Progenitor cell of endocrine pancreas (in vitro differentiated cells): ENCODE results near the gene RABGAP1L. TPM values are rescaled to one million over a fixed set of nuclear protein-coding genes. Genes with fewer than 3 reads are reported as not detected.
"Not testable (repeated sequence)": the region's sequence is repeated elsewhere in the genome, so short reads cannot be mapped to it uniquely, and the experiment has no call there.

Experiments used
- DNase-seq: peaks from one replicate; pipeline ENCODE4 v3.0.0; 2021; ENCODE audit warnings: low spot score; ENCODE audit not compliant: unreplicated experiment
- H3K27ac Mint-ChIP-seq: 2 replicates; pipeline ENCODE4 v1.8.0; 2021; ENCODE audit warnings: mild to moderate bottlenecking, moderate library complexity, mixed read lengths
- H3K27me3 Mint-ChIP-seq: 2 replicates; pipeline ENCODE4 v1.8.0; 2021; ENCODE audit warnings: mixed read lengths
- H3K36me3 Mint-ChIP-seq: 2 replicates; pipeline ENCODE4 v1.8.0; 2022; ENCODE audit warnings: mixed read lengths; ENCODE audit not compliant: insufficient read depth
- H3K4me1 Mint-ChIP-seq: 2 replicates; pipeline ENCODE4 v1.8.0; 2021; ENCODE audit warnings: low read depth, mixed read lengths
- H3K4me3 Mint-ChIP-seq: 2 replicates; pipeline ENCODE4 v1.8.0; 2021; ENCODE audit warnings: low read depth, mild to moderate bottlenecking, moderate library complexity, mixed read lengths
- H3K9me3 Mint-ChIP-seq: 2 replicates; pipeline ENCODE4 v1.8.0; 2021; ENCODE audit warnings: low read depth, mixed read lengths
- total RNA-seq: library from RNA; stranded (reverse); gene quantifications from 2 replicates; pipeline ENCODE4 v1.2.1, GENCODE V29; 2021
- TF ChIP-seq, protein P1 (sequence below): fragments of 200-600 bp; sonication (generic); IDR thresholded peaks from one replicate; pipeline ENCODE4 v1.5.0; 2021; ENCODE audit warnings: antibody characterized with exemption, mild to moderate bottlenecking; ENCODE audit not compliant: unreplicated experiment

The RABGAP1L gene
- total RNA-seq, 1 donor from 2014 or later, result 55.2 TPM

DNA sequence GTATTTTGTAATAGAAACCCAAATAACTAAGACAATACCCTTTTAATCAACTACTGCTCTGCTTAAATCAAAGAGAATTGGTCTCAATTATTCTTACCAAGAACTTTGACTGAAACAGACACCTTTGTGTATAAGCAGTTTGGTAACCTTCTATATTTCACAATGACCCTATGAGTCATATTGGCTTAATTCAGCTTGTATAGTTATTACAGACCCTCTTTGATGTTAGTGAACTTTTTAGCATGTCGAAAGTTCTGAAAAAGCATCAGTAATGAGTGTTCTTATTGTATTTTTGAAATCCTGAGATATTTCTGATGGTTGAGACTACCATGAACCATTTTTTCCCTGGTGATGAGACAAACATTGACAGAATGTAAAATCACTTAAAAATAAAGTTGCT is 43.3 kb upstream of the RABGAP1L start:
- Mint-ChIP-seq H3K9me3 (no peaks in the 10 kb centered on the region), H3K4me3 (no peak overlapping the region), H3K4me1 (peaks cover 4% of the 10 kb centered on the region), H3K27ac (no peak overlapping the region), H3K27me3 (no peaks in the 10 kb centered on the region), H3K36me3 (no peaks in the 10 kb centered on the region)
- TF ChIP-seq, protein P1, sequence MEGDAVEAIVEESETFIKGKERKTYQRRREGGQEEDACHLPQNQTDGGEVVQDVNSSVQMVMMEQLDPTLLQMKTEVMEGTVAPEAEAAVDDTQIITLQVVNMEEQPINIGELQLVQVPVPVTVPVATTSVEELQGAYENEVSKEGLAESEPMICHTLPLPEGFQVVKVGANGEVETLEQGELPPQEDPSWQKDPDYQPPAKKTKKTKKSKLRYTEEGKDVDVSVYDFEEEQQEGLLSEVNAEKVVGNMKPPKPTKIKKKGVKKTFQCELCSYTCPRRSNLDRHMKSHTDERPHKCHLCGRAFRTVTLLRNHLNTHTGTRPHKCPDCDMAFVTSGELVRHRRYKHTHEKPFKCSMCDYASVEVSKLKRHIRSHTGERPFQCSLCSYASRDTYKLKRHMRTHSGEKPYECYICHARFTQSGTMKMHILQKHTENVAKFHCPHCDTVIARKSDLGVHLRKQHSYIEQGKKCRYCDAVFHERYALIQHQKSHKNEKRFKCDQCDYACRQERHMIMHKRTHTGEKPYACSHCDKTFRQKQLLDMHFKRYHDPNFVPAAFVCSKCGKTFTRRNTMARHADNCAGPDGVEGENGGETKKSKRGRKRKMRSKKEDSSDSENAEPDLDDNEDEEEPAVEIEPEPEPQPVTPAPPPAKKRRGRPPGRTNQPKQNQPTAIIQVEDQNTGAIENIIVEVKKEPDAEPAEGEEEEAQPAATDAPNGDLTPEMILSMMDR, result no peak
- DNase-seq, result no peak

DNA sequence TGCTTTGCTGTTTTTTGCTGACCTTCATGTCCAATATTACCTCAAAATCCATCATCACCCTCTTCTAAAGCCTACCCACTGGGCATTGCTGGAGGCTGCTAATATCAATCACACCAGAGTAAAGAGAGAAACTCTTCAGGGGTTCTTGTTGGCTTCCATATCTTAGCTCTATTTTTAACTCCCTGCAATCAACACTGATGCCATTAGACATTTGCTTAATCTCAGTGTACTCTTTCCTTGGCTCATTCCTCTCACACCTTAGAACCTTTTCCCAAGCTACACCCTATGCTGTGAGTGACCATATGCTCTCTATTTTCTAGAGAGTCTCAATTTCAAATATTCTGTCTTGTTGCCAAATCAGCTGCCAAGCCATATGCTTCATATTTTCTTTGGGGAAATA is 40.6 kb upstream of the RABGAP1L start:
- TF ChIP-seq, protein P1, result no peak
- no peak for DNase-seq
- H3K4me3 Mint-ChIP-seq, result no peak overlapping the region
- H3K27me3 Mint-ChIP-seq, result no peaks in the 10 kb centered on the region
- H3K36me3 Mint-ChIP-seq, result no peaks in the 10 kb centered on the region
- H3K4me1 Mint-ChIP-seq, result peaks cover 4% of the 10 kb centered on the region
- H3K27ac Mint-ChIP-seq, result no peak overlapping the region
- H3K9me3 Mint-ChIP-seq, result peaks cover 4% of the 10 kb centered on the region

GRCh38 chr1:174122318-174122717 is 37.0 kb upstream of the RABGAP1L start:
- H3K9me3 Mint-ChIP-seq, result peaks cover 20% of the 10 kb centered on the region
- DNase-seq, H3K4me3 Mint-ChIP-seq, H3K27me3 Mint-ChIP-seq, H3K27ac Mint-ChIP-seq, H3K4me1 Mint-ChIP-seq, H3K36me3 Mint-ChIP-seq: not testable (repeated sequence)

- Mint-ChIP-seq H3K9me3 (peaks cover 20% of the 10 kb centered on the region), H3K36me3 (peaks cover 4% of the 10 kb centered on the region), H3K27me3 (no peaks in the 10 kb centered on the region), H3K4me1 (no peaks in the 10 kb centered on the region), H3K4me3 (no peak overlapping the region), H3K27ac (no peak overlapping the region)
- DNase-seq, result no peak
- TF ChIP-seq, protein P1, result no peak
These were observed 35.5 kb upstream of the RABGAP1L start for GRCh38 chr1:174123843-174124242.

DNA sequence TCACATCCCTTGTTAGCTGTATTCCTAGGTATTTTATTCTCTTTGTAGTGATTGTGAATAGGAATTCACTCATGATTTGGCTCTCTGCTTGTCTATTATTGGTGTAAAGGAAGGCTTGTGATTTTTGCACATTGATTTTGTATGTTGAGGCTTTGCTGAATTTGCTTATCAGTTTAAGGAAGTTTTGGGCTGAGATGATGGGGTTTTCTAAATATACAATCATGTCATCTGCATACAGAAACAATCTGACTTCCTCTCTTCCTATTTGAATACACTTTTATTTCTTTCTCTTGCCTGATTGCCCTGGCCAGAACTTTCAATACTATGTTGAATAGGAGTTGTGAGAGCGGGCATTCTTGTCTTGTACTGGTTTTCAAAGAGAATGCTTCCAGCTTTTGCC is 32.1 kb upstream of the RABGAP1L start:
- not testable (repeated sequence) for H3K27me3 Mint-ChIP-seq, H3K36me3 Mint-ChIP-seq, DNase-seq, H3K4me3 Mint-ChIP-seq, H3K4me1 Mint-ChIP-seq, H3K27ac Mint-ChIP-seq
- peaks cover 24% of the 10 kb centered on the region for H3K9me3 Mint-ChIP-seq

DNA sequence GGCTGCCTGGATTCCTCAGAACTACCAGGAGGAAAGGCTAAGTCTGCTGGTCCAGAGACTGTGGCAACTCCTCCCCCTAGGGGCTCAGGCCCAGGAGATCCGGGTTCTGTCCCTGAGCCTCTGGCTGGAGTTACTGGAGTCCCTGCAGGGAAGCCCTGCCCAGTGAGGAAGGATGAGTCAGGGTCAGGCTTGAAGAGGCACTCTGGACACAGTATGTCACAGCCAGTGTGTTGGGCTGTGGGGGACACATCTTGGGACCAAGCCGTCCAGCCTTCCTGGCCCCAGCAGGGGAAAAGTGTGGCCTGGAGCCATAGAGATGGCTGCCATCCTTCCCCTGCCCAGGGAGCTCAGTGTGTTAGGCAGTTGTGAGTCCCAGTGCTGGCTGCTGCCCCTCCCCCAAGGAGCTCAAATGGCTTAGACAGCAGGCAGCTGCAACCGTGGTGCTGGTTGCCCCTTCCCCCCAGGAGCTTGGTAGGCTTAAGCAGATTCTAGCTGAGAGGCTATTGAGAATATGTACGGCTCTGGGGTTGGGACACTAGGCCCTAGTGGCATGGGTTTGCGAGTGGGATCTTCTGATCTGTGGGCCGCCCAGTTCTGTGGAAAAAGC is 28.2 kb upstream of the RABGAP1L start:
- Mint-ChIP-seq H3K4me1 (no peaks in the 10 kb centered on the region), H3K36me3 (no peaks in the 10 kb centered on the region), H3K27me3 (no peaks in the 10 kb centered on the region), H3K9me3 (peaks cover 10% of the 10 kb centered on the region), H3K27ac (no peak overlapping the region), H3K4me3 (no peak overlapping the region)
- no peak for DNase-seq
- TF ChIP-seq, protein P1, result no peak
